H1 (cell line): ENCODE measurements around the gene FAAP100. TPM values are rescaled to one million over a fixed set of nuclear protein-coding genes. Genes with fewer than 3 reads are reported as not detected.

Experiments used
- CTCF ChIA-PET: fragments of 300-600 bp; sonication (Branson Sonifier 250); formaldehyde crosslinking; loops from one replicate; lab custom pipeline; 2021; ENCODE audit not compliant: partially characterized antibody; lab: Charles Lee
- POLR2A ChIA-PET: fragments of 300-600 bp; sonication (Branson Sonifier 250); formaldehyde crosslinking; loops from one replicate; lab custom pipeline; 2021; ENCODE audit warnings: inconsistent platforms; ENCODE audit not compliant: partially characterized antibody; lab: Charles Lee
- DNase-seq, 2 experiments: peaks; one replicate each; pipeline versions ENCODE4 v3.0.0 to v3.0.0-alpha.2; 2010 to 2022; ENCODE audit warnings: low spot score in 2 of 2, low read depth in 1 of 2, mixed read lengths in 1 of 2
- FAIRE-seq: peaks from 2 replicates; lab custom pipeline; 2011; peaks lifted over from hg19 to GRCh38; lab: Jason Lieb, UNC
- H2AFZ ChIP-seq: 2 replicates; pipeline ENCODE4 v1.8.1; 2012; ENCODE audit warnings: low read length, inconsistent platforms
- H2AK5ac ChIP-seq: 2 replicates; pipeline ENCODE4 v1.6.1; 2013; ENCODE audit warnings: low read depth, low read length
- H2BK120ac ChIP-seq: replicated peaks from 2 replicates; pipeline ENCODE3; 2013; ENCODE audit warnings: low read depth, low read length, inconsistent platforms
- H2BK12ac ChIP-seq: 2 replicates; pipeline ENCODE4 v1.6.1; 2013; ENCODE audit warnings: low read depth, low read length
- H2BK15ac ChIP-seq: 2 replicates; pipeline ENCODE4 v1.6.1; 2013; ENCODE audit warnings: low read length
- H2BK20ac ChIP-seq: 2 replicates; pipeline ENCODE4 v1.6.1; 2013; ENCODE audit warnings: low read length
- H2BK5ac ChIP-seq: 2 replicates; pipeline ENCODE4 v1.6.1; 2013; ENCODE audit warnings: low read depth, low read length
- H3K14ac ChIP-seq: 2 replicates; pipeline ENCODE4 v1.6.1; 2013; ENCODE audit warnings: inconsistent platforms; ENCODE audit not compliant: insufficient read length
- H3K18ac ChIP-seq: 2 replicates; pipeline ENCODE4 v1.6.1; 2013; ENCODE audit warnings: low read length; ENCODE audit errors: extremely low read depth
- H3K23ac ChIP-seq: 2 replicates; pipeline ENCODE4 v1.6.1; 2013; ENCODE audit warnings: inconsistent platforms; ENCODE audit not compliant: insufficient read length
- H3K23me2 ChIP-seq: 2 replicates; pipeline ENCODE4 v1.6.1; 2013; ENCODE audit warnings: low read depth, low read length
- H3K27ac ChIP-seq: 2 replicates; pipeline ENCODE4 v1.6.1; 2011; ENCODE audit warnings: low read depth, low read length, inconsistent platforms
- H3K27me3 ChIP-seq, 4 experiments: replicated peaks in 1 of 4; 1 replicate in 1 of 4; 2 replicates in 3 of 4; pipeline versions ENCODE4 v1.6.1 to v1.8.1; 2011 to 2013; ENCODE audit warnings: low read length in 3 of 4, mild to moderate bottlenecking in 3 of 4, inconsistent platforms in 2 of 4, mixed read lengths in 2 of 4, moderate library complexity in 1 of 4; ENCODE audit not compliant: control insufficient read depth in 3 of 4, insufficient read depth in 3 of 4; ENCODE audit errors: extremely low read depth in 1 of 4
- H3K36me3 ChIP-seq, 4 experiments: 2 replicates each; pipeline versions ENCODE4 v1.6.1 to v1.8.1; 2011 to 2013; ENCODE audit warnings: mild to moderate bottlenecking in 4 of 4, low read length in 3 of 4, moderate library complexity in 2 of 4, control low read depth in 1 of 4, inconsistent platforms in 1 of 4; ENCODE audit not compliant: insufficient read depth in 4 of 4, control insufficient read depth in 2 of 4
- H3K4ac ChIP-seq: replicated peaks from 2 replicates; pipeline ENCODE3; 2013; ENCODE audit warnings: low read length, low read depth, mixed read lengths, inconsistent platforms; ENCODE audit not compliant: insufficient read length
- H3K4me1 ChIP-seq, 4 experiments: replicated peaks in 1 of 4; 1 replicate in 1 of 4; 2 replicates in 3 of 4; pipeline versions ENCODE4 v1.6.1 to v1.8.1; 2011 to 2013; ENCODE audit warnings: low read length in 3 of 4, inconsistent platforms in 2 of 4, mixed read lengths in 1 of 4; ENCODE audit not compliant: insufficient read depth in 4 of 4, control insufficient read depth in 3 of 4
- H3K4me2 ChIP-seq, 2 experiments: 2 replicates each; pipeline versions ENCODE4 v1.6.1 to v1.8.1; 2011 to 2013; ENCODE audit warnings: low read depth in 2 of 2, low read length in 2 of 2, control low read depth in 1 of 2, inconsistent platforms in 1 of 2, mild to moderate bottlenecking in 1 of 2; ENCODE audit not compliant: insufficient read depth in 1 of 2
- H3K4me3 ChIP-seq, 4 experiments: fragments of 200-600, 300-600 bp in 1 of 4; sonication (generic), shearing (Covaris generic), sonication (Bioruptor Twin) in 1 of 4; 2 replicates each; pipeline versions ENCODE4 v1.5.1 to v1.8.1; 2011 to 2016; ENCODE audit warnings: low read length in 4 of 4, low read depth in 3 of 4, control low read depth in 2 of 4, inconsistent platforms in 2 of 4, mild to moderate bottlenecking in 2 of 4, mixed read lengths in 1 of 4, moderate library complexity in 1 of 4; ENCODE audit not compliant: insufficient read depth in 2 of 4; ENCODE audit errors: extremely low read depth in 1 of 4
- H3K56ac ChIP-seq: replicated peaks from 2 replicates; pipeline ENCODE3; 2013; ENCODE audit warnings: low read depth, mild to moderate bottlenecking, mixed read lengths, low read length, inconsistent platforms; ENCODE audit not compliant: insufficient read length
- H3K79me1 ChIP-seq: 2 replicates; pipeline ENCODE4 v1.6.1; 2013; ENCODE audit warnings: low read depth, low read length, control low read depth
- H3K79me2 ChIP-seq, 2 experiments: 2 replicates each; pipeline versions ENCODE4 v1.6.1 to v1.8.1; 2012 to 2013; ENCODE audit warnings: low read length in 2 of 2, mild to moderate bottlenecking in 2 of 2, inconsistent platforms in 1 of 2; ENCODE audit not compliant: insufficient read depth in 2 of 2, control insufficient read depth in 1 of 2
- H3K9ac ChIP-seq, 4 experiments: replicated peaks in 1 of 4; 1 replicate in 1 of 4; 2 replicates in 3 of 4; pipeline versions ENCODE4 v1.6.1 to v1.8.1; 2011 to 2013; ENCODE audit warnings: low read depth in 3 of 4, low read length in 3 of 4, control low read depth in 2 of 4, mild to moderate bottlenecking in 2 of 4, moderate library complexity in 2 of 4, inconsistent platforms in 1 of 4; ENCODE audit errors: extremely low read depth in 1 of 4
- H3K9me3 ChIP-seq, 2 experiments: 2 replicates each; pipeline versions ENCODE4 v1.6.1 to v1.8.1; 2012 to 2013; ENCODE audit warnings: mild to moderate bottlenecking in 2 of 2, moderate library complexity in 2 of 2, control low read depth in 1 of 2, inconsistent platforms in 1 of 2, low read depth in 1 of 2, low read length in 1 of 2, mixed read lengths in 1 of 2; ENCODE audit not compliant: insufficient read depth in 2 of 2
- H4K20me1 ChIP-seq, 2 experiments: replicated peaks in 1 of 2; 2 replicates each; pipeline versions ENCODE3 to v1.8.1; 2011 to 2013; ENCODE audit warnings: inconsistent platforms in 2 of 2, low read length in 2 of 2, mild to moderate bottlenecking in 1 of 2; ENCODE audit not compliant: insufficient read depth in 2 of 2, control insufficient read depth in 1 of 2
- H4K5ac ChIP-seq: 2 replicates; pipeline ENCODE4 v1.6.1; 2013; ENCODE audit warnings: low read length, low read depth, mixed read lengths, inconsistent platforms; ENCODE audit not compliant: insufficient read length
- H4K8ac ChIP-seq: 2 replicates; pipeline ENCODE4 v1.8.0; 2013; ENCODE audit warnings: mild to moderate bottlenecking, moderate library complexity, low read length, inconsistent platforms; ENCODE audit not compliant: insufficient read depth; ENCODE audit errors: extremely low read depth
- H4K91ac ChIP-seq: replicated peaks from 2 replicates; pipeline ENCODE3; 2013; ENCODE audit warnings: low read length, mixed read lengths, inconsistent platforms; ENCODE audit not compliant: insufficient read length
- BACH1 ChIP-seq: IDR thresholded peaks from 2 replicates; pipeline ENCODE4 v1.6.1; 2012; ENCODE audit warnings: low read length, improper control_type of control experiment
- JUN ChIP-seq: IDR thresholded peaks from 2 replicates; pipeline ENCODE4 v1.6.1; 2011; ENCODE audit warnings: low read depth, mild to moderate bottlenecking, improper control_type of control experiment, low read length
- MAX ChIP-seq: IDR thresholded peaks from 2 replicates; pipeline ENCODE4 v1.6.1; 2012; ENCODE audit warnings: inconsistent platforms
- RNF2 ChIP-seq: fragments of 200-900, 300-1000 bp; sonication (generic); IDR thresholded peaks from 2 replicates; pipeline ENCODE4 v1.7.1; 2016; ENCODE audit warnings: borderline replicate concordance, low read depth, mild to moderate bottlenecking, antibody characterized with exemption, low read length; ENCODE audit not compliant: poor library complexity, severe bottlenecking; ENCODE audit errors: missing control alignments
- SAP30 ChIP-seq: fragments of 300-600 bp; sonication (generic); IDR thresholded peaks from 2 replicates; pipeline ENCODE4 v1.7.1; 2012; ENCODE audit warnings: low read length, moderate library complexity, mild to moderate bottlenecking, inconsistent platforms; ENCODE audit not compliant: insufficient read depth, insufficient replicate concordance
- SIN3A ChIP-seq, 2 experiments: IDR thresholded peaks in 1 of 2; conservative IDR thresholded peaks in 1 of 2; 2 replicates each; pipeline ENCODE4 v1.6.1; 2011 to 2012; ENCODE audit warnings: low read length in 2 of 2, improper control_type of control experiment in 1 of 2, low read depth in 1 of 2, mild to moderate bottlenecking in 1 of 2
- SP2 ChIP-seq: IDR thresholded peaks from 2 replicates; pipeline ENCODE4 v1.6.1; 2012; ENCODE audit warnings: mild to moderate bottlenecking, low read length, inconsistent platforms
- ZNF274 ChIP-seq: IDR thresholded peaks from 2 replicates; pipeline ENCODE4 v1.7.0; 2012; ENCODE audit warnings: low read length, borderline replicate concordance; ENCODE audit errors: extremely low read depth
- polyA plus RNA-seq, 7 experiments: library from polyadenylated mRNA; depleted of rRNA in 3 of 7; stranded (reverse) in 5 of 7; unstranded in 2 of 7; fragments of >200 nt in 5 of 7; fragments of 200-250 nt in 2 of 7; gene quantifications; 1 replicate in 5 of 7; 2 replicates in 1 of 7; 4 replicates in 1 of 7; pipeline versions ENCODE4 v1.2.1 to v1.2.3, GENCODE V29; 2011 to 2013; ENCODE audit warnings: missing spikeins in 2 of 7, mixed read lengths in 2 of 7
- total RNA-seq: library from RNA; stranded (reverse); fragmentation: NEBNext Ultra II Directional; extraction: Animal tissue kit (Norgen Biotek cat#: 25700); gene quantifications from 2 replicates; pipeline ENCODE4 v1.2.1, GENCODE V29; 2021
- TF ChIP-seq, protein P1 (sequence below): IDR thresholded peaks from 2 replicates; pipeline ENCODE4 v1.6.1; 2012; ENCODE audit warnings: inconsistent platforms

The FAAP100 gene
- total and polyA plus RNA-seq, 2 of the 8 experiments (the other 6 are each of a cell fraction or from before 2014, with no cell fraction given) = 23.2 to 41.8 TPM

DNA sequence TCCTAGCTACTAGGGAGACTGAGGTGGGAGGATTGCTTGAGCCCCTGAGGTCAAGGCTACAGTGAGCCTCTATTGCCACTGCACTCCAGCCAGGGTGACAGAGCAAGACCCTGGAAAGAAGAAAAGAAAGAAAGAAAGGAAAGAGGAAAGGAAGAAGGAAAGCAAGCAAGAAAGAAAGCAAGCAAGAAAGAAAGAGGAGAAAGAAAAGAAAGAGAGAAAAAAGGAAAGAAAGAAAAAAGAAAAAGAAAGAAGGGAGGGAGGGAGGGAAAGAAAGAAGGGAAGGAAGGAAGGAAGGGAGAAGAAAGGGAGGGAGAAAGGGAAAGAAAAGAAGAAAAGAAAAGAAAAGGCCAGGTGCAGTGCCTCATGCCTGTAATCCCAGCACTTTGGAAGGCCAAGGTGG lies 48.5 kb downstream of the FAAP100 start:
- TF ChIP-seq ZNF274 (no peak), SP2 (no peak), BACH1 (no peak), RNF2 (no peak), SIN3A (conservative IDR thresholded peaks at IDR 0.05 in 1 of 2, IDR thresholded peaks at IDR 0.05 in 1 of 2; ENCODE audit: low read depth in 1 of 2, low read length in 2 of 2) (no peak), MAX (no peak), SAP30 (no peak), JUN (no peak)
- TF ChIP-seq, protein P1, sequence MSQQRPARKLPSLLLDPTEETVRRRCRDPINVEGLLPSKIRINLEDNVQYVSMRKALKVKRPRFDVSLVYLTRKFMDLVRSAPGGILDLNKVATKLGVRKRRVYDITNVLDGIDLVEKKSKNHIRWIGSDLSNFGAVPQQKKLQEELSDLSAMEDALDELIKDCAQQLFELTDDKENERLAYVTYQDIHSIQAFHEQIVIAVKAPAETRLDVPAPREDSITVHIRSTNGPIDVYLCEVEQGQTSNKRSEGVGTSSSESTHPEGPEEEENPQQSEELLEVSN = no peak
- H3K4me1 ChIP-seq = peaks cover 0 to 3% (median 2%) of the 10 kb centered on the region in 4 experiments; a peak in 3 of 7 replicates
- no peaks in the 10 kb centered on the region for H3K79me2 ChIP-seq
- H4K91ac ChIP-seq = no peak overlapping the region
- H2BK15ac ChIP-seq = no peak overlapping the region
- H3K23ac ChIP-seq = no peak overlapping the region
- H2BK120ac ChIP-seq = no peak overlapping the region
- FAIRE-seq = no peak
- ChIA-PET POLR2A (interaction anchor here (30.5 to 35.8 kb wide), 2 partner anchors 7 to 12 kb away, joined by 1004 read pairs; partner anchors contain the start of genes ACTG1 and FSCN2), CTCF (interaction anchor here (0.6 to 1.4 kb wide), 2 partner anchors 35 to 99 kb away, joined by 3 read pairs; no protein-coding TSS in a partner anchor)
- H4K8ac ChIP-seq = no peak overlapping the region
- no peaks in the 10 kb centered on the region for H3K27me3 ChIP-seq
- H3K79me1 ChIP-seq = no peaks in the 10 kb centered on the region
- no peak overlapping the region for H2BK20ac ChIP-seq
- H3K27ac ChIP-seq = no peak overlapping the region
- H2AK5ac ChIP-seq = no peak overlapping the region
- H2BK5ac ChIP-seq = no peak overlapping the region
- H3K9me3 ChIP-seq = no peaks in the 10 kb centered on the region
- no peak overlapping the region for H3K4ac ChIP-seq
- H3K56ac ChIP-seq = no peak overlapping the region
- no peak overlapping the region for H3K4me2 ChIP-seq
- peaks cover 0 to under 1% of the 10 kb centered on the region in 2 experiments for H4K20me1 ChIP-seq
- no peak overlapping the region for H3K9ac ChIP-seq
- H3K4me3 ChIP-seq = no peak overlapping the region
- no peak overlapping the region for H3K18ac ChIP-seq
- no peaks in the 10 kb centered on the region for H3K23me2 ChIP-seq
- H3K36me3 ChIP-seq = peaks cover 0 to 2% (median under 1%) of the 10 kb centered on the region in 4 experiments; a peak in 2 of 8 replicates
- H2BK12ac ChIP-seq = no peak overlapping the region
- no peak overlapping the region for H2AFZ ChIP-seq
- DNase-seq = no peak
- no peak overlapping the region for H3K14ac ChIP-seq
- no peak overlapping the region for H4K5ac ChIP-seq
